Hematopoietic multipotent progenitor cell treated with erythropoietin and hydrocortisone succinate and interleukin-3 and kit ligand, for 15 days (in vitro differentiated cells): ENCODE measurements around the gene AEBP1.

Experiments used
- DNase-seq: peaks from one replicate; pipeline ENCODE4 v3.0.0-alpha.2; 2015; ENCODE audit warnings: low spot score

Gene AEBP1

DNA sequence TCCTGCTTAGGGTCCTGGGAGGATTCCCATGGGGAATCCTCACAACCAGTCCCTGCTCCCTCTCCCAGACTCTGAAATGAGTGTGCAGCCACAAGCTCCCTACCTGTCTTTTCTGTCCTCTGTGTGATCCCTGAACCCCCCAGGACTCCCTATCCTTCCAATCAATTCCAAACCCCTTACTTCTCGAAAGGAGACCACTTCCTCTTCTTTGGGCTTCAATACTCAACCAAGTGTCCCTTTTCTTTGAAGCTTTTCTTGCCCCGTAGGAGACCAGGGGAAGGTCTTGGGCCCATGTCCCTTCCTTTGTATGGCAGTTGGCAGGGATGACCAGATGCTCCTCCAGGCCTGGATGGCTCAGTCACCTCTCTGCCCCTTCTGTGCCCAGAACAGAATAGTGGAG is 1.7 kb downstream of the AEBP1 start:
- no peak for DNase-seq

- no peak for DNase-seq
These were observed 2.3 kb downstream of the AEBP1 start for GRCh38 chr7:44106311-44107065.

GRCh38 chr7:44107116-44107960 is 3.2 kb downstream of the AEBP1 start:
- DNase-seq: no peak

DNA sequence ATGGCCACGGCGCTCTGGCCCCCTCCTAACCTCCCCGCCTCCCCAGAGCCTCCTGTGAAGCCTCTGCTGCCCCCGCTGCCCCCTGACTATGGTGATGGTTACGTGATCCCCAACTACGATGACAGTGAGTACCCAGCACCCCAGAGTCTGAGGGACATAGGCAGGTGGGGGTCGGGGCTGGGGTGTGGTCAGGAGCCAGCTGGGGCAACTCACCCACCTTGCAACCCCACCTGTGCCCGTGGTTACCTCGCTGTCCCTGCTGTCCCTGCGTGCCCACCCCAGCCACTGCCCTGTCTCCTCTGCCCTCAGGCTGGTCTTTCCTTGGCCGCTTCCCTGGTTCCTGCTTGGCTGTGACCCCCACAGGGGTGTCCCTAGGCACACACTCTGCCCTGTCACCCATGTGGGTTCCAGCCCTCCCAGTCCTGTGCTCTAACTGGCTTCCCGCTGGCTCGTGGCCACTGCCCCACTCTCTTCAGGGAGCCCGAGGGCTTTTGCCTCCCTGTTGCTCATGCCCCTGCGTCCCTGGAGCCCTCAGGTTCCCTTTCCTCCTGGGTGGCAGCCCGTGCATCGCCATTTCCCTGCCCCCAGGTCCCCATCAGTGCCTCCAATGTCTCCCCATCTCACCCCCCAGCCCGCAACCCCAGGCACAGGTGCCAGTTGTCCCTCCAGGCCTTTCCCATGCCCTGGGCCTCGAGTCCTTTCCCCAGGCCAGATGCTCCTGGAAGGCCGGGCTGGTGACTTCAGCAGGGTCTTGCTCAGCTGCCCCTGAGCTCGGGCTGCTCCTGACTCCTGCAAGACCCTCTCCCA is 4.0 kb downstream of the AEBP1 start:
- DNase-seq: no peak

DNA sequence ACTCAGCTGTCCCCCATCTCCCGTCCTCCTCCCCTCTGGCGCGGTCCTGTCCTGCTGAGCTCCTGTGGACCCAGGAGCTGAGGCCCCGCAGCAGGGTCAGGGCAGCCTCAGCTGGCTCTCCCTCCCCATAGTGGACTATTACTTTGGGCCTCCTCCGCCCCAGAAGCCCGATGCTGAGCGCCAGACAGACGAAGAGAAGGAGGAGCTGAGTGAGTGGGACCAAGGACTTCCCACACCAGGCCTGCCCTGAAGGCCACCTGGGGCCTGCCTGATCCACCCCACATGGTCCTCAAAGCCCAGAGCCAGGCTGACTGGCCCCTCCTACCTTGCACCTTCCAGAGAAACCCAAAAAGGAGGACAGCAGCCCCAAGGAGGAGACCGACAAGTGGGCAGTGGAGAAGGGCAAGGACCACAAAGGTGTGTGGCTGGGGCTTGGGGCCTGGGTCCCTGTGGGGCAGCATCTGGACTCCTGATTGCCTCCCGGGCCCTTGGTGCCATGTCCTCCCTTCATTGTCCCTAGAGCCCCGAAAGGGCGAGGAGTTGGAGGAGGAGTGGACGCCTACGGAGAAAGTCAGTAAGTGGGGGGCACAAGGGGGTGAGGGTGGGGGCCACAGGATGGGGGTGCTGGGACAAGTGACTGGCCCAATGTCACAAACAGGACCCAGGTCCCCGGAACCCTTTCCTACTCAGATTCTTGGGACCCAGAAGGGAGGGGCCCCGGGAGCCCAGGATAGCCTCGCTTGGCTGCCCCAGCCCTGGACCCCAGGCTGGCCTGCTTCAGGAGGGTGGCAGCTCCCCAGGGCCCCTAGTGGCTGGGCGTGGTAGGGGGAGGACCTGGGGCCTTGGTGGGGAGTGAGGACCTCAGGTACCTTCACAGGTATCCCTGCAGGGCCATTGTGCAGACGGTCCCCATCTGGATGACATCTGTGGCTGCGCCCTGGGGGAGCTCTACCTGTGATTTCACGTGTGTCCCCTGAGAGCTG is 4.9 kb downstream of the AEBP1 start:
- no peak for DNase-seq

DNA sequence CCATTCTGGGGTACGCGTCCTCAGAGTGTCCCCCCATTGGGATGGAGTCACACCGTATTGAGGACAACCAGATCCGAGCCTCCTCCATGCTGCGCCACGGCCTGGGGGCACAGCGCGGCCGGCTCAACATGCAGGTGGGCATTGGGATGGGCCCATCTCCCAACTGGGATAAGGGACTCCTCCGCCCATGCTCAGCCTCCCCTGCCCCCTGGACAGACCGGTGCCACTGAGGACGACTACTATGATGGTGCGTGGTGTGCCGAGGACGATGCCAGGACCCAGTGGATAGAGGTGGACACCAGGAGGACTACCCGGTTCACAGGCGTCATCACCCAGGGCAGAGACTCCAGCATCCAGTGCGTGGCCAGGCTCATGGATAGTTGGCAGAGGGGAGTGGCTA is 5.8 kb downstream of the AEBP1 start:
- DNase-seq: no peak

DNA sequence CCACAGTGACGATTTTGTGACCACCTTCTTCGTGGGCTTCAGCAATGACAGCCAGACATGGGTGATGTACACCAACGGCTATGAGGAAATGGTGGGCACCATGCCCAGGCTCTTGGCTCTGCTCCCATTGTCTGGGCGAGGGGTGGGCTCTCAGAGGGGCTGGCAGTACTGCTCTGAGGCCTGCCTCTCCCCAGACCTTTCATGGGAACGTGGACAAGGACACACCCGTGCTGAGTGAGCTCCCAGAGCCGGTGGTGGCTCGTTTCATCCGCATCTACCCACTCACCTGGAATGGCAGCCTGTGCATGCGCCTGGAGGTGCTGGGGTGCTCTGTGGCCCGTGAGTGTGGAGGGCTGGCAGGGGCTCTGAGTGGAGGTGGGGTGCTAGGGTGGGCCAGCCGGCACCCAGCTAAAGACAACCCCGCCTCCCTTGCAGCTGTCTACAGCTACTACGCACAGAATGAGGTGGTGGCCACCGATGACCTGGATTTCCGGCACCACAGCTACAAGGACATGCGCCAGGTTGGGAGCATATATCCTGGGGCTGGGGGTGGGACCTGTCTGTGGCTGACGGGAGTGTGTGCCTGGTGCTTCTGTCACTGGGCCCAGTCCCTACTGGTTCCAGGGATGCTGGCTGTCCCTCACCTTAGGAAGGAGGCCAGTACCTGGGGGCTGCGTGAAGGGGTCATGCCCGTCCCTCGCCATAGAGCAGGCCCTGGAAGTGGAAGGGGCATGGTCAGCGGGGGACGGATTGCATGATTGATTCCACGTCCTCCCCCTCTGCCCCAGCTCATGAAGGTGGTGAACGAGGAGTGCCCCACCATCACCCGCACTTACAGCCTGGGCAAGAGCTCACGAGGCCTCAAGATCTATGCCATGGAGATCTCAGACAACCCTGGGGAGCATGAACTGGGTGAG is 6.8 kb downstream of the AEBP1 start:
- DNase-seq: no peak

- DNase-seq: no peak
These were observed 7.6 kb downstream of the AEBP1 start for GRCh38 chr7:44111761-44112160.

GRCh38 chr7:44112231-44112996 is 8.3 kb downstream of the AEBP1 start:
- DNase-seq: no peak

DNA sequence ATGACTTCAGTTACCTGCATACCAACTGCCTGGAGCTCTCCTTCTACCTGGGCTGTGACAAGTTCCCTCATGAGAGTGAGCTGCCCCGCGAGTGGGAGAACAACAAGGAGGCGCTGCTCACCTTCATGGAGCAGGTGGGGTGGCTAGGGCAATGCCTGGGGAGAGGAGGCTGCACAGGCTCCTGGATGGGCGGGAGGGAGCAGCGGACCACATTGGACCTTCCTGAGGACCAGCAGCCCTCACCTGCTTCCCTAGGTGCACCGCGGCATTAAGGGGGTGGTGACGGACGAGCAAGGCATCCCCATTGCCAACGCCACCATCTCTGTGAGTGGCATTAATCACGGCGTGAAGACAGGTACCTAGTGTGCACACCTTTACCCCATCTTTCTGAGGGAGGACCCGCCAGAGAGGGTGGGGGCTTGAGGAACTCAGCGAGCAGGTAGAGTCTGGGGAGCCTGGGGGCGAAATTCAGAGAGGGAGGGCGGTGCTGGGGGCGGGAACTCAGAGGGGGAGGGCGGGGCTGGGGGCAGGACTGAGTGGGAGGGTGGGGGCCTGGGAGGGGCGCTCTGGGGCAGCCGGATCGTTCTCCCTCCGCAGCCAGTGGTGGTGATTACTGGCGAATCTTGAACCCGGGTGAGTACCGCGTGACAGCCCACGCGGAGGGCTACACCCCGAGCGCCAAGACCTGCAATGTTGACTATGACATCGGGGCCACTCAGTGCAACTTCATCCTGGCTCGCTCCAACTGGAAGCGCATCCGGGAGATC is 9.0 kb downstream of the AEBP1 start:
- DNase-seq: no peak

DNA sequence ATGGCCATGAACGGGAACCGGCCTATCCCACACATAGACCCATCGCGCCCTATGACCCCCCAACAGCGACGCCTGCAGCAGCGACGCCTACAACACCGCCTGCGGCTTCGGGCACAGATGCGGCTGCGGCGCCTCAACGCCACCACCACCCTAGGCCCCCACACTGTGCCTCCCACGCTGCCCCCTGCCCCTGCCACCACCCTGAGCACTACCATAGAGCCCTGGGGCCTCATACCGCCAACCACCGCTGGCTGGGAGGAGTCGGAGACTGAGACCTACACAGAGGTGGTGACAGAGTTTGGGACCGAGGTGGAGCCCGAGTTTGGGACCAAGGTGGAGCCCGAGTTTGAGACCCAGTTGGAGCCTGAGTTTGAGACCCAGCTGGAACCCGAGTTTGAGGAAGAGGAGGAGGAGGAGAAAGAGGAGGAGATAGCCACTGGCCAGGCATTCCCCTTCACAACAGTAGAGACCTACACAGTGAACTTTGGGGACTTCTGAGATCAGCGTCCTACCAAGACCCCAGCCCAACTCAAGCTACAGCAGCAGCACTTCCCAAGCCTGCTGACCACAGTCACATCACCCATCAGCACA is 9.7 kb downstream of the AEBP1 start:
- no peak for DNase-seq

- no peak for DNase-seq
These were observed 10.6 kb downstream of the AEBP1 start for GRCh38 chr7:44114586-44115310.

DNA sequence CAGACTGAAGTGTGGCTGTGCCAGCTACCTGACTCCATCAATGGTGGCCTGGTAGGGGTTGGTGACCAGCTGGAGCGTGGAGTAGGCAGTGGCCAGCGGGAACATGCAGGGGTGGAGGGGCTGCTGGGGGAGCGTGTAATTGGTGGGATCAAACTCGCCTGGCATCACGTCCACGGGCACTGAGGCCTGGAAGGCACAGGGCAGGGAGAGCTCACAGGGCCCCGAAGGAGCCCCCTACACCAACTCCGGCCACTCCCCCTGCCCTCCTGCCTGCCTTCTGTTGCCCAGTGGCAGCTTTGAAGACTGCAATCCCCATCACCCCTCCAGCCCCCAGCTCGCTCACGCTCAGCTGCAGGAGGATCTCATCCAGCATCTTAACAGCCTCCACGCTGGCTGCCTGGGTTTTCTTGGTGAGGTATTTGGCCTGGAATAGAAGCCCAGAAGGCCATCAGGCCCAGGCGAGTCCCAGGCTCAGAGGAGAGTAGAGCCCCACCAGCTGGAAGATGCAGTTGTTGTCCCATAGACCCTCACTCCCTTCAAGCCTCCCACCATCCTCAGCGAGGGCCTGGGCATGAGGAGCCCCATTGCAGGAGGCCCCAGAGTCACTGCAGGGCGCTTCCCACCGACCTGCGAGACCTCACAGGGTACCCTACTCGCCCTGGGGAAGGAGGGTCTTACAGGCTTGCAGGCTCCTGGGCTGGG is 12.1 kb downstream of the AEBP1 start:
- DNase-seq: no peak

DNA sequence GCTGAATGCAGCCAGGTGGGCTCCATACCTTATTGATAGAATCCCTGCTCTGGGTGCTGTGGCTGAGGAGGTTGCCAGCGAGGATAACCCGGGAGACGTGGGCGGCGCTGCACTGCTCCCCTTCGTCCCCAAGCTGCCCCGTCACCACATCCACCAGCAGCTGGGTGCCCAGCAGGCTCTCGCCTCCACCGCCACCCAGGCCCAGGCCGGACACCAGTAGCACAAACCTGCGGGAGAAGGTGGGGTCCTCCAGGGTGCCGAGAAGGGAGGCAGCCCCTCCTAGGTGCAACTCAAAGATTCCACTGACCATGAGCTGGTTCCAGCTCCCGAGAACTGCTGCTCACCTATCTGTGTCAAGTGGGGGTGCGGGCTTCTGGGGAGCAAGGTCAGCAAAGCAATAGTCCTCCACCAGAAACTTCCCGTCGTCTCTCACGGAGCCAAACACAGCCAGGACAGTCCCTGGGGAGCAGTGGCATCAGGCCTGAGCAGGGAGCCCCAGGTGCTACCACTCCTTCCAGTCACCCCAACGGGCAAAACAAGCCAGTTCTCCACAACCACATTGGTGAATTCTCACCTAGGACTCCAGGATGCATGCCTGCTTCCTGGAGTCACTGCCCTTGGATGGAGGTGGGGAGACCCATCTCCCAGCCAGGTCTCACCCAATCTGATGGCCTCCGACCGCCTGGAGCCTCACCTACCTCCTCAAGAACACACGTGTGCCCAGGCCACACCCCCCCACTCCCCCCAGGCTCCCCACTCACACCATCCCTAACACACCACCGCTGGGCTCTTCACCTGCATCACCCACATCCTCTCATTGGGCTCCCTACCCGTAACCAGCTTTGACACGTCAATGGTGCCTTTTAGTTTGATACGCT is 12.9 kb downstream of the AEBP1 start:
- DNase-seq: no peak

- DNase-seq: no peak
These were observed 13.8 kb downstream of the AEBP1 start for GRCh38 chr7:44117801-44118429.
